SK-N-SH treated with all-trans-retinoic acid at 6 μM for 48 hours (cell line): ENCODE data around the gene OAS2.

Source experiments
- CREB5 ChIP-seq: fragments of 250-450 bp; sonication (Bioruptor Pico); IDR thresholded peaks from 2 replicates; pipeline ENCODE4 v1.5.1; 2020; ENCODE audit warnings: low read depth, mild to moderate bottlenecking, moderate library complexity
- CSDC2 ChIP-seq: fragments of 250-450 bp; sonication (Bioruptor Pico); IDR thresholded peaks from 2 replicates; pipeline ENCODE4 v1.5.0; 2020; ENCODE audit warnings: mild to moderate bottlenecking, moderate library complexity
- CSRNP3 ChIP-seq: fragments of 250-450 bp; sonication (Bioruptor Pico); IDR thresholded peaks from 2 replicates; pipeline ENCODE4 v1.5.1; 2021; ENCODE audit warnings: mild to moderate bottlenecking, moderate library complexity
- OSR1 ChIP-seq: fragments of 250-450 bp; sonication (Bioruptor Pico); IDR thresholded peaks from 2 replicates; pipeline ENCODE4 v1.8.0; 2022; ENCODE audit warnings: moderate library complexity, mild to moderate bottlenecking, inconsistent platforms
- PATZ1 ChIP-seq: fragments of 250-450 bp; sonication (Bioruptor Pico); IDR thresholded peaks from 2 replicates; pipeline ENCODE4 v1.8.0; 2020; ENCODE audit warnings: mild to moderate bottlenecking, moderate library complexity, borderline replicate concordance
- RARB ChIP-seq: fragments of 250-450 bp; sonication (Bioruptor Pico); IDR thresholded peaks from 2 replicates; pipeline ENCODE4 v1.8.0; 2021; ENCODE audit warnings: mild to moderate bottlenecking, moderate library complexity
- ZFP30 ChIP-seq: fragments of 450-650 bp; formaldehyde crosslinking; IDR thresholded peaks from 2 replicates; pipeline ENCODE4 v1.5.0; 2022; ENCODE audit warnings: mild to moderate bottlenecking, moderate library complexity

GRCh38 chr12:112932485-112933128 is 45.7 kb upstream of the OAS2 start:
- TF ChIP-seq RARB (CRISPR knock-in tag) = no peak
- no peak for TF ChIP-seq OSR1 (CRISPR knock-in tag)
- TF ChIP-seq ZFP30 (CRISPR knock-in tag) = no peak
- TF ChIP-seq CSDC2 = no peak
- no peak for TF ChIP-seq CREB5 (CRISPR knock-in tag)
- no peak for TF ChIP-seq PATZ1 (CRISPR knock-in tag)
- TF ChIP-seq CSRNP3 (CRISPR knock-in tag) = no peak
